K562 (cell line): Measurements from ENCODE around the gene FHL1. TPM values are rescaled to one million over a fixed set of nuclear protein-coding genes. Genes with fewer than 3 reads are reported as not detected.

Experiments
- CBX1 ChIP-seq: sonication (generic); IDR thresholded peaks from 2 replicates; pipeline ENCODE4 v1.6.1; 2016; ENCODE audit warnings: antibody characterized with exemption, low read depth, mild to moderate bottlenecking
- FOXJ3 ChIP-seq: sonication (generic); formaldehyde crosslinking; IDR thresholded peaks from 2 replicates; pipeline ENCODE4 v1.4.0; 2020; ENCODE audit warnings: mild to moderate bottlenecking, missing genetic modification reagents
- MAFK ChIP-seq: IDR thresholded peaks from 2 replicates; pipeline ENCODE4 v1.6.1; 2011; ENCODE audit warnings: low read length, improper control_type of control experiment
- PTTG1 ChIP-seq: fragments of 450-650 bp; IDR thresholded peaks from 2 replicates; pipeline ENCODE4 v1.6.1; 2016; ENCODE audit warnings: low read depth, mild to moderate bottlenecking, missing genetic modification characterization, missing compliant biosample characterization
- SMAD2 ChIP-seq: fragments of 150-350 bp; IDR thresholded peaks from 2 replicates; pipeline ENCODE4 v1.6.1; 2014; ENCODE audit warnings: low read depth, mild to moderate bottlenecking, low read length
- TARDBP ChIP-seq: fragments of 450-650 bp; IDR thresholded peaks from 2 replicates; pipeline ENCODE4 v1.6.1; 2016
- TEAD1 ChIP-seq, 2 experiments: fragments of 450-650 bp in 1 of 2; sonication (generic) in 1 of 2; formaldehyde crosslinking; IDR thresholded peaks; 2 replicates each; pipeline versions ENCODE4 v1.4.0 to v1.8.0; 2020 to 2022; ENCODE audit warnings: mild to moderate bottlenecking in 2 of 2, missing genetic modification reagents in 1 of 2
- TRIM24 ChIP-seq, 2 experiments: fragments of 450-650 bp; IDR thresholded peaks; 2 replicates each; pipeline ENCODE4 v1.6.1; 2016
- ZC3H4 ChIP-seq: sonication (generic); formaldehyde crosslinking; IDR thresholded peaks from 2 replicates; pipeline ENCODE4 v1.9.0; 2021; ENCODE audit warnings: missing genetic modification reagents, borderline replicate concordance
- ZNF444 ChIP-seq: fragments of 250-450 bp; sonication (Bioruptor Pico); IDR thresholded peaks from 2 replicates; pipeline ENCODE4 v1.4.0; 2020; ENCODE audit warnings: mild to moderate bottlenecking, moderate library complexity
- ZNF717 ChIP-seq: fragments of 250-450 bp; sonication (Bioruptor Pico); IDR thresholded peaks from 2 replicates; pipeline ENCODE4 v1.5.0; 2021
- polyA plus RNA-seq, 8 experiments: library from polyadenylated mRNA; depleted of rRNA in 4 of 8; stranded (reverse) in 5 of 8; unstranded in 3 of 8; fragments of >200 nt; fragmentation: Nextera tagmentation in 2 of 8; fragmentation: Illumina TruSeq in 1 of 8; extraction: Ambion mirVana in 2 of 8; extraction: Trizol in 1 of 8; gene quantifications; 2 replicates each; pipeline versions ENCODE4 v1.2.1 to v1.2.3, GENCODE V29; 2011 to 2014; ENCODE audit warnings: inconsistent platforms in 1 of 8, missing spikeins in 1 of 8
- total RNA-seq, 7 experiments: library from RNA; depleted of rRNA in 6 of 7; stranded (reverse); fragments of >200 nt in 6 of 7; fragmentation: Illumina TruSeq in 2 of 7; extraction: Trizol in 2 of 7; gene quantifications; 2 replicates each; pipeline versions ENCODE4 v1.2.1 to v1.2.3, GENCODE V29; 2011 to 2021; ENCODE audit warnings: low replicate concordance in 1 of 7
- TF ChIP-seq, protein P1 (sequence below): fragments of 450-650 bp; formaldehyde crosslinking; IDR thresholded peaks from 2 replicates; pipeline ENCODE4 v1.4.0; 2020; ENCODE audit warnings: mild to moderate bottlenecking, moderate library complexity
- TF ChIP-seq, protein P2 (sequence below): fragments of 450-650 bp; IDR thresholded peaks from 2 replicates; pipeline ENCODE4 v1.6.1; 2018; ENCODE audit not compliant: partially characterized antibody
- TF ChIP-seq, protein P3 (sequence below): sonication (generic); formaldehyde crosslinking; IDR thresholded peaks from 2 replicates; pipeline ENCODE4 v1.8.0; 2023; ENCODE audit warnings: missing genetic modification reagents, mild to moderate bottlenecking, borderline replicate concordance
- TF ChIP-seq, protein P4 (sequence below), 2 experiments: fragments of 250-450 bp in 1 of 2; fragments of 450-650 bp in 1 of 2; sonication (Bioruptor Pico) in 1 of 2; IDR thresholded peaks; 2 replicates each; pipeline versions ENCODE4 v1.6.1 to v1.8.0; 2016 to 2021; ENCODE audit warnings: mild to moderate bottlenecking in 2 of 2, moderate library complexity in 2 of 2, missing compliant biosample characterization in 1 of 2, missing genetic modification characterization in 1 of 2

FHL1 gene
- total and polyA plus RNA-seq, 9 of the 15 experiments (the other 6 are each of a cell fraction or from before 2014, with no cell fraction given) = 0.03 to 3.0 (median 0.13) TPM; not detected in 1

DNA sequence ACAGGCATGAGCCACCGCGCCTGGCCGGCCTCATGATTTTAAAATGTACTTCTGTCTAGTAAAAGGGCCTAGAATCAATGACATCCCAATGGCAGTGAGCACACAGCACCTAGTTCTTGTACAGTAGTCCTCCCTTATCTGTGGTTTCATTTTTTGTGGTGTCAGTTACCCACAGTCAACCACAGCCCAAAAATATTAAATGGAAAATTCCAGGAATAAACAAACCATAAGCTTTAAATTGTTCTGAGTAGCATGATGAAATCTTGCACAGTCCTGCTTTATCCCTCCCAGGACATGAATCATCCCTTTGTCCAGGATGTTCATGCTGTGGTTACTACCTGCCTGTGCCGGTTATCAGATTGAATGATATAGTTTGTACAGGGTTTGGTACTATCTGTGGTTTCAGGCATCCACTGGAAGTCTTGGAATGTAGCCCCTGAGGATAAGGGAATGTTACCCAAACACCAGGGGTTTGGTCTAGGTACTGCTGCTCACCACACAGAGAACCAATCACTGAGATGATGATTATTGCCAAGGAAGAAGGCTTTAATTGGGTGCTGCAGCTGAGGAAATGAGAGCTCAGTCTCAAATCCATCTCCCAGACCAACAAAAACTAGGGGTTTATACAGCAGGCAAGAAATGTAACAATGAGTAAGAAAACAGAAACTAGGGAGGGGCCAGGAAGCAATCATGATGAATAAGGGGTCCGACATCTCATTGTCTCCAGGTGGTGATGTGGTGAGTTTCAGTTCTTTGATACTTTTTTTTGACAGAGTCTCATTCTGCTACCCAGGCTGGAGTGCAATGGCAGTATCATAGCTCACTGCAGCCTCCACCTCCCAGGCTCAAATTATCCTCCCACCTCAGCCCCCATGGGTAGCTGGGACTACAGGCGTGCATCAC lies 16.2 kb upstream of the FHL1 start (continued):
- TF ChIP-seq, protein P1, sequence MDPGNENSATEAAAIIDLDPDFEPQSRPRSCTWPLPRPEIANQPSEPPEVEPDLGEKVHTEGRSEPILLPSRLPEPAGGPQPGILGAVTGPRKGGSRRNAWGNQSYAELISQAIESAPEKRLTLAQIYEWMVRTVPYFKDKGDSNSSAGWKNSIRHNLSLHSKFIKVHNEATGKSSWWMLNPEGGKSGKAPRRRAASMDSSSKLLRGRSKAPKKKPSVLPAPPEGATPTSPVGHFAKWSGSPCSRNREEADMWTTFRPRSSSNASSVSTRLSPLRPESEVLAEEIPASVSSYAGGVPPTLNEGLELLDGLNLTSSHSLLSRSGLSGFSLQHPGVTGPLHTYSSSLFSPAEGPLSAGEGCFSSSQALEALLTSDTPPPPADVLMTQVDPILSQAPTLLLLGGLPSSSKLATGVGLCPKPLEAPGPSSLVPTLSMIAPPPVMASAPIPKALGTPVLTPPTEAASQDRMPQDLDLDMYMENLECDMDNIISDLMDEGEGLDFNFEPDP (CRISPR knock-in tag) = no peak
- no peak for TF ChIP-seq TARDBP
- no peak for TF ChIP-seq ZNF444 (CRISPR knock-in tag)
- no peak for TF ChIP-seq SMAD2
- TF ChIP-seq TRIM24 (IDR thresholded peaks at IDR 0.05) = peak; percentile 60 to 85; a peak in 3 of 4 replicates
- TF ChIP-seq, protein P2, sequence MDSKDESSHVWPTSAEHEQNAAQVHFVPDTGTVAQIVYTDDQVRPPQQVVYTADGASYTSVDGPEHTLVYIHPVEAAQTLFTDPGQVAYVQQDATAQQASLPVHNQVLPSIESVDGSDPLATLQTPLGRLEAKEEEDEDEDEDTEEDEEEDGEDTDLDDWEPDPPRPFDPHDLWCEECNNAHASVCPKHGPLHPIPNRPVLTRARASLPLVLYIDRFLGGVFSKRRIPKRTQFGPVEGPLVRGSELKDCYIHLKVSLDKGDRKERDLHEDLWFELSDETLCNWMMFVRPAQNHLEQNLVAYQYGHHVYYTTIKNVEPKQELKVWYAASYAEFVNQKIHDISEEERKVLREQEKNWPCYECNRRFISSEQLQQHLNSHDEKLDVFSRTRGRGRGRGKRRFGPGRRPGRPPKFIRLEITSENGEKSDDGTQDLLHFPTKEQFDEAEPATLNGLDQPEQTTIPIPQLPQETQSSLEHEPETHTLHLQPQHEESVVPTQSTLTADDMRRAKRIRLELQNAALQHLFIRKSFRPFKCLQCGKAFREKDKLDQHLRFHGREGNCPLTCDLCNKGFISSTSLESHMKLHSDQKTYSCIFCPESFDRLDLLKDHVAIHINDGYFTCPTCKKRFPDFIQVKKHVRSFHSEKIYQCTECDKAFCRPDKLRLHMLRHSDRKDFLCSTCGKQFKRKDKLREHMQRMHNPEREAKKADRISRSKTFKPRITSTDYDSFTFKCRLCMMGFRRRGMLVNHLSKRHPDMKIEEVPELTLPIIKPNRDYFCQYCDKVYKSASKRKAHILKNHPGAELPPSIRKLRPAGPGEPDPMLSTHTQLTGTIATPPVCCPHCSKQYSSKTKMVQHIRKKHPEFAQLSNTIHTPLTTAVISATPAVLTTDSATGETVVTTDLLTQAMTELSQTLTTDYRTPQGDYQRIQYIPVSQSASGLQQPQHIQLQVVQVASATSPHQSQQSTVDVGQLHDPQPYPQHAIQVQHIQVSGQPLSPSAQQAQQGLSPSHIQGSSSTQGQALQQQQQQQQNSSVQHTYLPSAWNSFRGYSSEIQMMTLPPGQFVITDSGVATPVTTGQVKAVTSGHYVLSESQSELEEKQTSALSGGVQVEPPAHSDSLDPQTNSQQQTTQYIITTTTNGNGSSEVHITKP = no peak
- TF ChIP-seq MAFK = no peak
- no peak for TF ChIP-seq ZC3H4 (CRISPR knock-in tag)
- TF ChIP-seq, protein P3, sequence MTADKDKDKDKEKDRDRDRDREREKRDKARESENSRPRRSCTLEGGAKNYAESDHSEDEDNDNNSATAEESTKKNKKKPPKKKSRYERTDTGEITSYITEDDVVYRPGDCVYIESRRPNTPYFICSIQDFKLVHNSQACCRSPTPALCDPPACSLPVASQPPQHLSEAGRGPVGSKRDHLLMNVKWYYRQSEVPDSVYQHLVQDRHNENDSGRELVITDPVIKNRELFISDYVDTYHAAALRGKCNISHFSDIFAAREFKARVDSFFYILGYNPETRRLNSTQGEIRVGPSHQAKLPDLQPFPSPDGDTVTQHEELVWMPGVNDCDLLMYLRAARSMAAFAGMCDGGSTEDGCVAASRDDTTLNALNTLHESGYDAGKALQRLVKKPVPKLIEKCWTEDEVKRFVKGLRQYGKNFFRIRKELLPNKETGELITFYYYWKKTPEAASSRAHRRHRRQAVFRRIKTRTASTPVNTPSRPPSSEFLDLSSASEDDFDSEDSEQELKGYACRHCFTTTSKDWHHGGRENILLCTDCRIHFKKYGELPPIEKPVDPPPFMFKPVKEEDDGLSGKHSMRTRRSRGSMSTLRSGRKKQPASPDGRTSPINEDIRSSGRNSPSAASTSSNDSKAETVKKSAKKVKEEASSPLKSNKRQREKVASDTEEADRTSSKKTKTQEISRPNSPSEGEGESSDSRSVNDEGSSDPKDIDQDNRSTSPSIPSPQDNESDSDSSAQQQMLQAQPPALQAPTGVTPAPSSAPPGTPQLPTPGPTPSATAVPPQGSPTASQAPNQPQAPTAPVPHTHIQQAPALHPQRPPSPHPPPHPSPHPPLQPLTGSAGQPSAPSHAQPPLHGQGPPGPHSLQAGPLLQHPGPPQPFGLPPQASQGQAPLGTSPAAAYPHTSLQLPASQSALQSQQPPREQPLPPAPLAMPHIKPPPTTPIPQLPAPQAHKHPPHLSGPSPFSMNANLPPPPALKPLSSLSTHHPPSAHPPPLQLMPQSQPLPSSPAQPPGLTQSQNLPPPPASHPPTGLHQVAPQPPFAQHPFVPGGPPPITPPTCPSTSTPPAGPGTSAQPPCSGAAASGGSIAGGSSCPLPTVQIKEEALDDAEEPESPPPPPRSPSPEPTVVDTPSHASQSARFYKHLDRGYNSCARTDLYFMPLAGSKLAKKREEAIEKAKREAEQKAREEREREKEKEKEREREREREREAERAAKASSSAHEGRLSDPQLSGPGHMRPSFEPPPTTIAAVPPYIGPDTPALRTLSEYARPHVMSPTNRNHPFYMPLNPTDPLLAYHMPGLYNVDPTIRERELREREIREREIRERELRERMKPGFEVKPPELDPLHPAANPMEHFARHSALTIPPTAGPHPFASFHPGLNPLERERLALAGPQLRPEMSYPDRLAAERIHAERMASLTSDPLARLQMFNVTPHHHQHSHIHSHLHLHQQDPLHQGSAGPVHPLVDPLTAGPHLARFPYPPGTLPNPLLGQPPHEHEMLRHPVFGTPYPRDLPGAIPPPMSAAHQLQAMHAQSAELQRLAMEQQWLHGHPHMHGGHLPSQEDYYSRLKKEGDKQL = no peak
- TF ChIP-seq FOXJ3 (CRISPR knock-in tag) = no peak
- TF ChIP-seq PTTG1 (tag) = no peak
- no peak for TF ChIP-seq CBX1
- TF ChIP-seq, protein P4, sequence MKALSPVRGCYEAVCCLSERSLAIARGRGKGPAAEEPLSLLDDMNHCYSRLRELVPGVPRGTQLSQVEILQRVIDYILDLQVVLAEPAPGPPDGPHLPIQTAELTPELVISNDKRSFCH (CRISPR knock-in tag; IDR thresholded peaks at IDR 0.05) = no peak
- TF ChIP-seq, protein P4 (tag; IDR thresholded peaks at IDR 0.05) = 0 out of 2 replicates have a peak, but pooled peaks have one; percentile 24
- TF ChIP-seq ZNF717 (CRISPR knock-in tag) = no peak
- TF ChIP-seq TEAD1 (CRISPR knock-in tag; IDR thresholded peaks at IDR 0.05) = no peak
